Trophoblast cell (in vitro differentiated cells and primary cell): ENCODE data around the gene MUC13.

Experiments used
- DNase-seq, 2 donors: peaks; one replicate each; pipeline ENCODE4 v3.0.0-alpha.2; 2016
- H2AFZ ChIP-seq: 2 replicates; pipeline ENCODE4 v1.6.1; 2013; ENCODE audit warnings: low read length, moderate library complexity, mild to moderate bottlenecking; ENCODE audit not compliant: insufficient read depth, poor library complexity
- H2AK5ac ChIP-seq: 2 replicates; pipeline ENCODE4 v1.6.1; 2013; ENCODE audit warnings: mild to moderate bottlenecking, low read length
- H2BK120ac ChIP-seq: 2 replicates; pipeline ENCODE4 v1.6.1; 2013; ENCODE audit warnings: low read length, mild to moderate bottlenecking, moderate library complexity; ENCODE audit not compliant: insufficient read depth, poor library complexity
- H2BK12ac ChIP-seq: 2 replicates; pipeline ENCODE4 v1.6.1; 2013; ENCODE audit warnings: mild to moderate bottlenecking, low read length, moderate library complexity
- H2BK5ac ChIP-seq: 2 replicates; pipeline ENCODE4 v1.6.1; 2013; ENCODE audit warnings: low read length, low read depth, moderate library complexity, mild to moderate bottlenecking; ENCODE audit not compliant: poor library complexity
- H3K14ac ChIP-seq: 2 replicates; pipeline ENCODE4 v1.6.1; 2013; ENCODE audit warnings: mild to moderate bottlenecking, low read length
- H3K18ac ChIP-seq: 2 replicates; pipeline ENCODE4 v1.6.1; 2013; ENCODE audit warnings: mild to moderate bottlenecking, low read length
- H3K23ac ChIP-seq: 2 replicates; pipeline ENCODE4 v1.6.1; 2013; ENCODE audit warnings: low read length
- H3K27ac ChIP-seq: 2 replicates; pipeline ENCODE4 v1.5.1; 2013; ENCODE audit warnings: low read depth, mild to moderate bottlenecking, inconsistent platforms, low read length, moderate library complexity
- H3K27me3 ChIP-seq: 2 replicates; pipeline ENCODE4 v1.6.1; 2013; ENCODE audit warnings: inconsistent platforms, mild to moderate bottlenecking, low read length, moderate library complexity; ENCODE audit not compliant: insufficient read depth
- H3K36me3 ChIP-seq, 2 experiments: 1 replicate in 1 of 2; 2 replicates in 1 of 2; pipeline ENCODE4 v1.6.1; 2013; ENCODE audit warnings: low read length in 2 of 2, mild to moderate bottlenecking in 2 of 2, moderate library complexity in 1 of 2; ENCODE audit not compliant: insufficient read depth in 2 of 2, control insufficient read depth in 1 of 2
- H3K4ac ChIP-seq: 2 replicates; pipeline ENCODE4 v1.6.1; 2013; ENCODE audit warnings: low read depth, mild to moderate bottlenecking, low read length, moderate library complexity
- H3K4me1 ChIP-seq, 2 experiments: 1 replicate in 1 of 2; 2 replicates in 1 of 2; pipeline ENCODE4 v1.6.1; 2013; ENCODE audit warnings: low read length in 2 of 2, mild to moderate bottlenecking in 2 of 2, moderate library complexity in 1 of 2; ENCODE audit not compliant: insufficient read depth in 2 of 2, control insufficient read depth in 1 of 2
- H3K4me2 ChIP-seq: 2 replicates; pipeline ENCODE4 v1.6.1; 2013; ENCODE audit warnings: inconsistent platforms, mild to moderate bottlenecking, low read length, moderate library complexity
- H3K4me3 ChIP-seq: 2 replicates; pipeline ENCODE4 v1.5.1; 2013; ENCODE audit warnings: mild to moderate bottlenecking, low read depth, low read length, inconsistent platforms
- H3K79me1 ChIP-seq: one replicate; pipeline ENCODE4 v1.6.1; 2013; ENCODE audit warnings: low read length
- H3K79me2 ChIP-seq: 2 replicates; pipeline ENCODE4 v1.6.1; 2013; ENCODE audit warnings: low read length, mild to moderate bottlenecking; ENCODE audit not compliant: control insufficient read depth, insufficient read depth, poor library complexity
- H3K9ac ChIP-seq: 2 replicates; pipeline ENCODE4 v1.6.1; 2013; ENCODE audit warnings: mild to moderate bottlenecking, low read length
- H3K9me3 ChIP-seq: 2 replicates; pipeline ENCODE4 v1.6.1; 2013; ENCODE audit warnings: low read depth, mild to moderate bottlenecking, control low read depth, inconsistent platforms, low read length; ENCODE audit not compliant: insufficient read depth
- H4K12ac ChIP-seq: 2 replicates; pipeline ENCODE4 v1.6.1; 2013; ENCODE audit warnings: low read depth, mild to moderate bottlenecking, low read length, moderate library complexity
- H4K8ac ChIP-seq: 2 replicates; pipeline ENCODE4 v1.6.1; 2013; ENCODE audit warnings: low read depth, mild to moderate bottlenecking, low read length, moderate library complexity
- H4K91ac ChIP-seq: one replicate; pipeline ENCODE4 v1.6.1; 2013; ENCODE audit warnings: low read depth, mild to moderate bottlenecking, low read length, moderate library complexity
- WGBS: extraction: QIAGEN DNeasy Blood & Tissue Kit; methylation state at CpG from one replicate; pipeline ENCODE4 v1.1.7; 2013; ENCODE audit warnings: missing lambda C conversion rate; ENCODE audit not compliant: insufficient read length, insufficient coverage; ENCODE audit errors: extremely low coverage; 5-methylcytosine and 5-hydroxymethylcytosine counted together

MUC13 gene

GRCh38 chr3:124924741-124925140, 9.8 kb downstream of the MUC13 start:
- no peak overlapping the region for H2BK12ac ChIP-seq
- H4K8ac ChIP-seq: no peak overlapping the region
- DNase-seq: no peak
- no peak overlapping the region for H2BK120ac ChIP-seq
- no CpG with 5 or more reads among the region's 2 CpGs for WGBS
- H3K4me1 ChIP-seq: peaks cover 0 to 2% of the 10 kb centered on the region in 2 experiments
- H4K12ac ChIP-seq: no peak overlapping the region
- no peak overlapping the region for H2BK5ac ChIP-seq
- H2AFZ ChIP-seq: no peak overlapping the region
- H3K9ac ChIP-seq: no peak overlapping the region
- H2AK5ac ChIP-seq: no peak overlapping the region
- no peak overlapping the region for H4K91ac ChIP-seq
- no peak overlapping the region for H3K4me2 ChIP-seq
- H3K4ac ChIP-seq: no peak overlapping the region
- H3K9me3 ChIP-seq: no peaks in the 10 kb centered on the region
- no peak overlapping the region for H3K4me3 ChIP-seq
- H3K79me1 ChIP-seq: no peaks in the 10 kb centered on the region
- H3K23ac ChIP-seq: no peak overlapping the region
- no peak overlapping the region for H3K27ac ChIP-seq
- H3K36me3 ChIP-seq: no peaks in the 10 kb centered on the region
- no peaks in the 10 kb centered on the region for H3K79me2 ChIP-seq
- no peak overlapping the region for H3K18ac ChIP-seq
- no peak overlapping the region for H3K14ac ChIP-seq
- H3K27me3 ChIP-seq: no peaks in the 10 kb centered on the region

- no peak overlapping the region for H3K9ac ChIP-seq
- H4K8ac ChIP-seq: no peak overlapping the region
- H4K91ac ChIP-seq: no peak overlapping the region
- H2AFZ ChIP-seq: no peak overlapping the region
- H3K9me3 ChIP-seq: no peaks in the 10 kb centered on the region
- no peak for DNase-seq
- H3K27me3 ChIP-seq: no peaks in the 10 kb centered on the region
- H3K4me1 ChIP-seq: peaks cover 2 to 7% of the 10 kb centered on the region in 2 experiments
- H3K79me1 ChIP-seq: no peaks in the 10 kb centered on the region
- no peak overlapping the region for H4K12ac ChIP-seq
- no peak overlapping the region for H3K4me2 ChIP-seq
- no peak overlapping the region for H2BK12ac ChIP-seq
- no peak overlapping the region for H2AK5ac ChIP-seq
- no peak overlapping the region for H2BK120ac ChIP-seq
- no peak overlapping the region for H3K4ac ChIP-seq
- no peaks in the 10 kb centered on the region for H3K36me3 ChIP-seq
- no peak overlapping the region for H3K4me3 ChIP-seq
- H2BK5ac ChIP-seq: no peak overlapping the region
- H3K79me2 ChIP-seq: no peaks in the 10 kb centered on the region
- no peak overlapping the region for H3K18ac ChIP-seq
- H3K27ac ChIP-seq: no peak overlapping the region
- no peak overlapping the region for H3K14ac ChIP-seq
- H3K23ac ChIP-seq: no peak overlapping the region
These were observed 10.7 kb downstream of the MUC13 start for GRCh38 chr3:124923833-124924232.

GRCh38 chr3:124920718-124921117, 13.8 kb downstream of the MUC13 start:
- no peak overlapping the region for H4K12ac ChIP-seq
- WGBS: no CpG with 5 or more reads among the region's 5 CpGs
- no peaks in the 10 kb centered on the region for H3K27me3 ChIP-seq
- no peak overlapping the region for H2BK120ac ChIP-seq
- no peak overlapping the region for H3K4me2 ChIP-seq
- no peak overlapping the region for H4K8ac ChIP-seq
- no peak overlapping the region for H3K9ac ChIP-seq
- no peaks in the 10 kb centered on the region for H3K79me2 ChIP-seq
- H3K4ac ChIP-seq: no peak overlapping the region
- H3K18ac ChIP-seq: no peak overlapping the region
- H3K36me3 ChIP-seq: no peaks in the 10 kb centered on the region
- H2BK5ac ChIP-seq: no peak overlapping the region
- DNase-seq: no peak
- peak overlapping the region; percentile 10 for H3K23ac ChIP-seq
- H4K91ac ChIP-seq: no peak overlapping the region
- no peak overlapping the region for H2AFZ ChIP-seq
- peaks cover 2 to 7% of the 10 kb centered on the region in 2 experiments for H3K4me1 ChIP-seq
- H3K4me3 ChIP-seq: no peak overlapping the region
- no peak overlapping the region for H2AK5ac ChIP-seq
- H3K27ac ChIP-seq: no peak overlapping the region
- no peak overlapping the region for H3K14ac ChIP-seq
- no peak overlapping the region for H2BK12ac ChIP-seq
- no peaks in the 10 kb centered on the region for H3K79me1 ChIP-seq
- no peaks in the 10 kb centered on the region for H3K9me3 ChIP-seq

GRCh38 chr3:124919756-124920155, 14.8 kb downstream of the MUC13 start:
- no peaks in the 10 kb centered on the region for H3K79me1 ChIP-seq
- WGBS: no CpG with 5 or more reads among the region's 2 CpGs
- H4K8ac ChIP-seq: no peak overlapping the region
- H3K79me2 ChIP-seq: no peaks in the 10 kb centered on the region
- no peak overlapping the region for H4K91ac ChIP-seq
- H3K23ac ChIP-seq: no peak overlapping the region
- no peak overlapping the region for H2BK5ac ChIP-seq
- H3K9me3 ChIP-seq: no peaks in the 10 kb centered on the region
- no peak overlapping the region for H3K9ac ChIP-seq
- H3K4me3 ChIP-seq: no peak overlapping the region
- H3K27ac ChIP-seq: no peak overlapping the region
- H3K18ac ChIP-seq: no peak overlapping the region
- no peaks in the 10 kb centered on the region for H3K27me3 ChIP-seq
- no peak overlapping the region for H2BK120ac ChIP-seq
- H3K4me1 ChIP-seq: peaks cover 2 to 7% of the 10 kb centered on the region in 2 experiments
- H4K12ac ChIP-seq: no peak overlapping the region
- DNase-seq: no peak
- H2BK12ac ChIP-seq: no peak overlapping the region
- no peak overlapping the region for H3K14ac ChIP-seq
- H3K36me3 ChIP-seq: no peaks in the 10 kb centered on the region
- no peak overlapping the region for H3K4me2 ChIP-seq
- H3K4ac ChIP-seq: no peak overlapping the region
- no peak overlapping the region for H2AFZ ChIP-seq
- no peak overlapping the region for H2AK5ac ChIP-seq
